ENCODE data around the gene IL1R2.
A peak's percentile ranks its signal among the peaks of the same experiment; 100 is the strongest.

The IL1R2 gene

DNA sequence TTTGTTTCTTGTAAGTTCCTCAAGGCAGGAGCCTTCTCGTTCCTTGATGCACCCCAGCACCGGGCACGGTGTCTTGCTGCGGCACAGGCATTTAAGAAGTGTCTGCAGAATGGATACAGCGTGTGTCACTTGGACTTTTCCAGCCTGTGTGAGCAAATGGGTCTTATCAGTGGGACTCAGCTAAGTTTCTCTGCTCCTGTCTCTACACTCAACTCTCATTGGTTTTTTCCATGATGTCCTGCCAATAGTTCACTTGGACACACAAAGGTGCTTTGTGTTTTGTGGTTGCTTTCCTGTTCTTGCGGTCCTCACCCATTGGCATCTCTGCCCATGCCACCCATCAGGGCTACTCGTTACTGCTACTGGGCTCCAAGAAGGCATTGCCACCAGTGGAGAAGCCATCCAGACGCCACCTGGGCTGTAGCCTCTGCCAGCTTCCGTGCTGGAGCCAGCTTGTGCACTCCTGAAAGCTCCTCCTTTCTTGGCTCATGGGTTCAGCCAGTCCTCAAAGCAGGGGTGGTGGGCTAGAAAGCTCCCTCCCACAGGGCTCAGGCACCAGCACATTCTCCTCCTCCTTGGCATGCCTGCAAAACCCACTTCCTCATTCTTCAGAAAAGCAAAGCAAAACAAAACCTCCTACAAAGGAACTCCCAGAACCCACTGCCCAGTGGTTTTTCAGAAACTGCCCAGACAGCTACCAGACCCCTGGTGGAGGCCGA, 41.4 kb downstream of the IL1R2 start:
- TF ChIP-seq, protein P1, sequence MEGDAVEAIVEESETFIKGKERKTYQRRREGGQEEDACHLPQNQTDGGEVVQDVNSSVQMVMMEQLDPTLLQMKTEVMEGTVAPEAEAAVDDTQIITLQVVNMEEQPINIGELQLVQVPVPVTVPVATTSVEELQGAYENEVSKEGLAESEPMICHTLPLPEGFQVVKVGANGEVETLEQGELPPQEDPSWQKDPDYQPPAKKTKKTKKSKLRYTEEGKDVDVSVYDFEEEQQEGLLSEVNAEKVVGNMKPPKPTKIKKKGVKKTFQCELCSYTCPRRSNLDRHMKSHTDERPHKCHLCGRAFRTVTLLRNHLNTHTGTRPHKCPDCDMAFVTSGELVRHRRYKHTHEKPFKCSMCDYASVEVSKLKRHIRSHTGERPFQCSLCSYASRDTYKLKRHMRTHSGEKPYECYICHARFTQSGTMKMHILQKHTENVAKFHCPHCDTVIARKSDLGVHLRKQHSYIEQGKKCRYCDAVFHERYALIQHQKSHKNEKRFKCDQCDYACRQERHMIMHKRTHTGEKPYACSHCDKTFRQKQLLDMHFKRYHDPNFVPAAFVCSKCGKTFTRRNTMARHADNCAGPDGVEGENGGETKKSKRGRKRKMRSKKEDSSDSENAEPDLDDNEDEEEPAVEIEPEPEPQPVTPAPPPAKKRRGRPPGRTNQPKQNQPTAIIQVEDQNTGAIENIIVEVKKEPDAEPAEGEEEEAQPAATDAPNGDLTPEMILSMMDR (IDR thresholded peaks at IDR 0.05; ENCODE audit: low read depth, low read length, missing control alignments) = peak; percentile 61
- H3K4me3 ChIP-seq (ENCODE audit: low read depth, low read length) = no peak overlapping the region
- peak; percentile 97 for DNase-seq (ENCODE audit: low read depth)
- in situ Hi-C loops (cut with HindIII; ENCODE audit: low sequenced_read_pairs) = no loop called here

DNA sequence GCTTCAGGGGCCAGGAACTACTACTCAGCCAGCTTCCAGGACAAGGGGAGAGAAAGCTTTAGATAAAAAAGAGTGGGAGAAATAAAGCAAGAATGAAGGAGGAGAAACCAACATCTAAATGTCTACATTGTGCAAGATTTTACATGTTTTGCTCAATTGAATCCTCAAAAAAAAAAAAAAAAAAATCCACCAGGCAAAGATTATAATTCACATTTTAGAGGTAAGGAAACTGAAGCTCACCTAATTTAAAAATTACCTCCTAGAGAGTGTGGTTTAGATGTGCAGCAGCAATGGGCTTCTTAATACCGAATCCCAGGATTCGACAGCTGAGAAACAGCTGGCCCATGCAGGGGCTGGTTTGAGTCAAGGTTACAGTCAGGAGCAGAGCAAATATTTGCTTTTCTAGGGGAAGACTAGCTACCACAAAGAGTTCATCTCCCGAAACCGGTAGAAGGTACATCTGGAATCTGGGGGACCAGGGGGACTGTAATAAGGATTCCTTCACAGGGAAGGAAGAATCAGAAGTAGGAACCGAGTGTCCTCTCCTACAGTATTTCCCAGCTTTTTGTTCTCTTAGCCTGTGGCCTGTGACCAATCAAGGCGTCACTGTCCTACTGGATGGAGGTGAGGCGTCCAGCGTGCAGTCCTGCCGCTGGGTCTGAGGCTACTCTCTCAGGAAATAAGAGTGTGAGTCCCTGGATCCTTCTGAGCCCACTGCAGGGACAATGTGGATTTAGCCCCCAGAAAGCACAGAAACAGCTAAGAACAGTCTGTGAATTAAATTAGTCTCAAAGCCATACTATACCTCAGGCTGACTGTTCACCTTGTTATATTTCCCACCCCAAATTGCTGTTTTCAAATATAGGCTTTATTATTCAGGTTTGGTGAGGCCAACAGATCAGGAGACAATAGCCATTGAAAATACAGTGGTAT, 42.3 kb downstream of the IL1R2 start:
- TF ChIP-seq, protein P1 (IDR thresholded peaks at IDR 0.05; ENCODE audit: low read depth, low read length, missing control alignments) = no peak
- in situ Hi-C loops (cut with HindIII; ENCODE audit: low sequenced_read_pairs) = no loop called here
- no peak overlapping the region for H3K4me3 ChIP-seq (ENCODE audit: low read depth, low read length)
- DNase-seq (ENCODE audit: low read depth) = no peak

DNA sequence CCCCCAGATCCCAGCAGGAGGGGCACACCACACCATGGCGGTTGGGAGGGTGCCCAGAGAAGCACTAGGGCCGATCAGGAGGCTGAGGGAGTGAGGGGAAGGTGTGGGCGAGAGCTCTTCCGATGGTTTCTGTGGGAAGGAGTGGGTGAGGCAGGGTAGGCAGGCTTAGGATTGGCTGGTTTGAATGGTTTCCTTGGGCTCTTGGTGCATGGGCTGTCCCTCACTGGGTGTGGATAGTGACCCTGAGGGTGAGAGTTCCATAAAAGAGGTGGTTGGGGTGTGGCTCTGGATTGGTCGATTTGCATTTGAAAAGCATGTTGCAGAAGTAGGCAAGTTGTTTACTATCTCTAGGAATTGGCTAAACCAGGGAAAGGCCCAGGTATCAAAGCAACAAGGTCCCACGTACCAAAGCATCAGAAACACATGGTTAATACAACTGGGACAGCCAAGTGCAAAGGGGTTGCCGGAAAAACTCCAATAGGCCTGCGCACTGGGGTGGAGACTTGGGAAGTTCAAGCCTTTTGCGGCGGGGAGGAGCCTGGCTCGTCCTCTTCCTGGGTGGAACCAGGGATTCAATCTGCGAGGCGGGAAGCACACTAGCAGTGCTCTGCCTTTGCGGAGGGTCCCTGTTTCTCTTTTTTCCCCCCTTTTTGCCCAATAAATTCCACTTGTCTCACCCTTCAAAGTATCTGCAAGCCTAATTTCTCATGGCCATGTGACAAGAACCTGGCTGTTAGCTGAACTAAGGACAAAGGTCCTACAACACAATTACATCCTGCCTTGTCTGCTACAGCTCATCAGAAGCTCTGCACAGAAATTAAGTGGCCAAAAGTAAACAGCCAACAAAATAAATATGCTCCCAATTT, 43.2 kb downstream of the IL1R2 start:
- in situ Hi-C loops (cut with HindIII; ENCODE audit: low sequenced_read_pairs) = no loop called here
- TF ChIP-seq, protein P1 (IDR thresholded peaks at IDR 0.05; ENCODE audit: low read depth, low read length, missing control alignments) = no peak
- no peak overlapping the region for H3K4me3 ChIP-seq (ENCODE audit: low read depth, low read length)
- no peak for DNase-seq (ENCODE audit: low read depth)

DNA sequence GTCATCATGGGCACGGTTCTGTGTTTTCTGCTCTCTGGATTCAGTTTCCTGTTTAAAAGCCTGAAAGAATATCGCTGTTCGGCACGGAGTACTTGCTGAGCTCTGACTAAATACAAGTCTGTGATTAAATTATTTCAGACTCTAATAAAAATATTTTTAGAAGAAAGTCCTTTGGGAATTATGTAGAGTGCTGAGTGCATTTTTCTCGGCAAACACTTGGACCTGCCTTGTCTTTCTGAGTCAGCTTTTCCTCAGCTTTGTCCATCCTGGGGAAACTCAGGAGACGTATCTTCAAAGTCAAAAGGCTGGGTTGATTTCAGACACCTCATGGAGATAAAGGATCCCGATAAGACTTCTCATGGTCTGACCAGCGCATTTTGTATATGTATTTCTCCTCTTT, 45.9 kb downstream of the IL1R2 start:
- in situ Hi-C loops (cut with HindIII; ENCODE audit: low sequenced_read_pairs) = no loop called here
- no peak overlapping the region for H3K4me3 ChIP-seq (ENCODE audit: low read depth, low read length)
- DNase-seq (ENCODE audit: low read depth) = no peak

DNA sequence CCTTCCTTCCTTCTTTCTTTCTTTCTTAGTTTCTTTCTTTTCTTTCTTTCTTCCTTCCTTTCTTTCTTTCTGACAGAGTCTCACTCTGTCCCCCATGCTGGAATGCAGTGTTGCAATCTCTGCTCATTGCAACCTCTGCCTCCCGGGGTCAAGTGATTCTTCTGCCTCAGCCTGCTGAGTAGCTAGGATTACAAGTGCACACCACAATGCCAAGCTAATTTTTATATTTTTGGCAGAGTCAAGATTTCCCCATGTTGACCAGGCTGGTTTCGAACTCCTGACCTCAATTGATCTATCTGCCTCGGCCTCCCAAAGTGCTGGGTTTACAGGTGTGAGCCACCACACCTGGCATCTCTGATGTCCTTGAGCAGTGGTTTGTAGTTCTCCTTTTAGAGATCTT, 48.5 kb downstream of the IL1R2 start:
- DNase-seq (ENCODE audit: low read depth) = no peak
- TF ChIP-seq, protein P1 (IDR thresholded peaks at IDR 0.05; ENCODE audit: low read depth, low read length, missing control alignments) = no peak
- H3K4me3 ChIP-seq (ENCODE audit: low read depth, low read length) = no peak overlapping the region
- in situ Hi-C loops (cut with HindIII; ENCODE audit: low sequenced_read_pairs) = no loop called here

More for the DNA sequence above, 45.9 kb downstream of the IL1R2 start:
- TF ChIP-seq, protein P1 (IDR thresholded peaks at IDR 0.05; ENCODE audit: low read depth, low read length, missing control alignments) = no peak

DNA sequence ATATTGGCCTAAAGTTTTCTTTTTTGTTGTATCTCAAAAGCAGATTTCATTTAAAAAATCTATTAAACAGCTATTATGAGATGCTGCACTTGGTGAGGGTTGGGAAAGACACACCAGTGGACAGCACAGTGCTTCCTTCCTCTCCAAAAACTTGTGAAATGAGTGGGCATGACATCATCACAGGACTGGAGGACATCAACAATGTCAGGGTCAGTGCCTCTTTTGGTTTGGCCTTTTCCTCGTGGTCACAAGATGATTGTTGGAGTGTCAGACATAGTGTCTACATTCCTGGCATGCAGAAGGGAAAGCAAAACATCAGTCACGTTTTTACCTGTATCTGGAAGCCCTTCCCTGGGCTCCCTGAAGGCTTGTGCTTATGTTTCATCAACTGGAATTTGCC, 49.6 kb downstream of the IL1R2 start:
- in situ Hi-C loops (cut with HindIII; ENCODE audit: low sequenced_read_pairs) = no loop called here

More for the DNA sequence above, 49.6 kb downstream of the IL1R2 start:
- H3K4me3 ChIP-seq (ENCODE audit: low read depth, low read length) = no peak overlapping the region
- TF ChIP-seq, protein P1 (IDR thresholded peaks at IDR 0.05; ENCODE audit: low read depth, low read length, missing control alignments) = no peak
- DNase-seq (ENCODE audit: low read depth) = no peak

Measured in astrocyte of the cerebellum (primary cell).